CD14-positive monocyte (primary cell): Measurements from ENCODE around the gene ACSM4. TPM values are rescaled to one million over a fixed set of nuclear protein-coding genes. Genes with fewer than 3 reads are reported as not detected.

Source experiments
- DNase-seq, 3 donors: peaks; one replicate each; pipeline ENCODE4 v3.0.0-alpha.2; 2011 to 2022
- H2AFZ ChIP-seq: 2 replicates; pipeline ENCODE4 v1.6.0; 2012; ENCODE audit warnings: mild to moderate bottlenecking, low read depth, low read length, inconsistent platforms; ENCODE audit not compliant: insufficient read depth, poor library complexity, severe bottlenecking
- H3K27ac ChIP-seq, 2 donors: 1 replicate in 1 of 2; 2 replicates in 1 of 2; pipeline ENCODE4 v1.5.1; 2012 to 2013; ENCODE audit warnings: low read length in 2 of 2, control low read depth in 1 of 2, inconsistent platforms in 1 of 2, low read depth in 1 of 2, mild to moderate bottlenecking in 1 of 2
- H3K27me3 ChIP-seq, 2 donors: one replicate each; pipeline versions ENCODE4 v1.6.0 to v1.6.1; 2011 to 2013; ENCODE audit warnings: low read length in 2 of 2; ENCODE audit not compliant: control insufficient read depth in 2 of 2, insufficient read depth in 2 of 2
- H3K36me3 ChIP-seq, 2 donors: replicated peaks in 1 of 2; 1 replicate in 1 of 2; 2 replicates in 1 of 2; pipeline versions ENCODE4 v1.5.1 to v1.6.1; 2012 to 2013; ENCODE audit warnings: low read length in 2 of 2, control low read depth in 1 of 2, inconsistent platforms in 1 of 2, mild to moderate bottlenecking in 1 of 2; ENCODE audit not compliant: insufficient read depth in 2 of 2, control insufficient read depth in 1 of 2
- H3K4me1 ChIP-seq, 2 donors: 1 replicate in 1 of 2; 2 replicates in 1 of 2; pipeline versions ENCODE4 v1.5.1 to v1.6.1; 2012 to 2013; ENCODE audit warnings: low read length in 2 of 2, control low read depth in 1 of 2, inconsistent platforms in 1 of 2, mild to moderate bottlenecking in 1 of 2, moderate library complexity in 1 of 2; ENCODE audit not compliant: insufficient read depth in 2 of 2, control insufficient read depth in 1 of 2
- H3K4me2 ChIP-seq: replicated peaks from 2 replicates; pipeline ENCODE3; 2012; ENCODE audit warnings: low read length, moderate library complexity, mild to moderate bottlenecking; ENCODE audit not compliant: poor library complexity, severe bottlenecking; ENCODE audit errors: extremely low read depth
- H3K4me3 ChIP-seq, 3 experiments: fragments of 200-600 bp in 1 of 3; sonication (generic) in 1 of 3; replicated peaks in 1 of 3; 1 replicate in 2 of 3; 2 replicates in 1 of 3; pipeline ENCODE4 v1.5.1; 2011 to 2013; ENCODE audit warnings: low read length in 3 of 3, mild to moderate bottlenecking in 3 of 3, control low read depth in 2 of 3, low read depth in 2 of 3, inconsistent platforms in 1 of 3, moderate library complexity in 1 of 3
- H3K79me2 ChIP-seq: 2 replicates; pipeline ENCODE4 v1.6.0; 2012; ENCODE audit warnings: mild to moderate bottlenecking, control low read depth, inconsistent platforms, low read length, moderate library complexity; ENCODE audit not compliant: insufficient read depth
- H3K9ac ChIP-seq: 2 replicates; pipeline ENCODE4 v1.6.0; 2017; ENCODE audit warnings: low read length, mild to moderate bottlenecking; ENCODE audit not compliant: insufficient read depth, poor library complexity, severe bottlenecking
- H3K9me3 ChIP-seq, 2 donors: replicated peaks in 1 of 2; 1 replicate in 1 of 2; 2 replicates in 1 of 2; pipeline versions ENCODE4 v1.5.1 to v1.6.1; 2012 to 2013; ENCODE audit warnings: low read length in 2 of 2, control low read depth in 1 of 2; ENCODE audit not compliant: control insufficient read depth in 1 of 2, insufficient read depth in 1 of 2
- H4K20me1 ChIP-seq: 2 replicates; pipeline ENCODE4 v1.6.0; 2012; ENCODE audit warnings: mild to moderate bottlenecking, low read length, control low read depth, moderate library complexity; ENCODE audit not compliant: insufficient read depth
- H3K27ac Mint-ChIP-seq, 7 donors: one replicate each; pipeline ENCODE4 v1.8.0; 2020; ENCODE audit warnings: mild to moderate bottlenecking in 7 of 7, mixed read lengths in 7 of 7, moderate library complexity in 6 of 7, inconsistent platforms in 2 of 7
- H3K27me3 Mint-ChIP-seq, 3 donors: one replicate each; pipeline ENCODE4 v1.8.0; 2021 to 2022; ENCODE audit warnings: low read depth in 3 of 3, mild to moderate bottlenecking in 3 of 3, mixed read lengths in 3 of 3, moderate library complexity in 3 of 3, inconsistent platforms in 1 of 3
- H3K36me3 Mint-ChIP-seq, 2 donors: one replicate each; pipeline ENCODE4 v1.8.0; 2020; ENCODE audit warnings: mixed read lengths in 2 of 2, inconsistent platforms in 1 of 2, mild to moderate bottlenecking in 1 of 2
- H3K4me1 Mint-ChIP-seq: one replicate; pipeline ENCODE4 v1.8.0; 2020; ENCODE audit warnings: mild to moderate bottlenecking, mixed read lengths
- H3K4me3 Mint-ChIP-seq, 2 donors: one replicate each; pipeline ENCODE4 v1.8.0; 2020; ENCODE audit warnings: mild to moderate bottlenecking in 2 of 2, mixed read lengths in 2 of 2, moderate library complexity in 1 of 2
- H3K9me3 Mint-ChIP-seq, 7 donors: one replicate each; pipeline ENCODE4 v1.8.0; 2020 to 2022; ENCODE audit warnings: mixed read lengths in 7 of 7, mild to moderate bottlenecking in 6 of 7, moderate library complexity in 6 of 7, inconsistent platforms in 2 of 7
- CTCF ChIP-seq: fragments of 200-600 bp; IDR thresholded peaks from one replicate; pipeline ENCODE4 v1.8.0; 2022; ENCODE audit warnings: antibody characterized with exemption, mild to moderate bottlenecking
- WGBS: methylation state at CpG from one replicate; pipeline ENCODE4 v1.1.5; 2013; ENCODE audit warnings: missing lambda C conversion rate; ENCODE audit not compliant: insufficient coverage; 5-methylcytosine and 5-hydroxymethylcytosine counted together
- intact Hi-C, 2 donors: fragments of 100-400 bp; cut with micrococcal nuclease; formaldehyde crosslinking; loops; one replicate each; pipeline versions ENCODE4 v1.15.0 to v1.15.1; 2023
- polyA plus RNA-seq, 3 donors: library from polyadenylated mRNA; depleted of rRNA in 1 of 3; unstranded in 2 of 3; stranded (reverse) in 1 of 3; fragments of 300-500 nt in 2 of 3; fragments of >200 nt in 1 of 3; fragmentation: Illumina TruSeq in 2 of 3; gene quantifications; 1 replicate in 2 of 3; 2 replicates in 1 of 3; pipeline ENCODE4 v1.2.3, GENCODE V29; 2012 to 2021

ACSM4 gene
- polyA plus RNA-seq, 3 donors: not detected

- WGBS: no CpG with 5 or more reads among the region's 2 CpGs
- H3K4me1 Mint-ChIP-seq: peaks cover 9% of the 10 kb centered on the region
- H3K27me3 Mint-ChIP-seq: no peaks in the 10 kb centered on the region
- Histone ChIP-seq H3K4me1 (peaks cover 6% of the 10 kb centered on the region in 2 donors), H3K36me3 (no peaks in the 10 kb centered on the region), H3K9ac (no peak overlapping the region), H3K4me2 (no peak overlapping the region), H3K9me3 (no peaks in the 10 kb centered on the region), H3K27ac (no peak overlapping the region), H3K27me3 (no peaks in the 10 kb centered on the region), H3K4me3 (no peak overlapping the region), H4K20me1 (no peaks in the 10 kb centered on the region), H2AFZ (no peak overlapping the region), H3K79me2 (no peaks in the 10 kb centered on the region)
- H3K4me3 Mint-ChIP-seq: no peak overlapping the region
- no peak for TF ChIP-seq CTCF
- no peaks in the 10 kb centered on the region for H3K9me3 Mint-ChIP-seq
- intact Hi-C loops: no loop called here
- DNase-seq: no peak
- H3K36me3 Mint-ChIP-seq: no peaks in the 10 kb centered on the region
- H3K27ac Mint-ChIP-seq: no peak overlapping the region
These were observed 47.3 kb downstream of the ACSM4 start for GRCh38 chr12:7351177-7351576.

GRCh38 chr12:7352661-7353060 is 48.8 kb downstream of the ACSM4 start:
- no peak overlapping the region for H3K27ac Mint-ChIP-seq
- Histone ChIP-seq H3K36me3 (no peaks in the 10 kb centered on the region), H2AFZ (no peak overlapping the region), H3K79me2 (no peaks in the 10 kb centered on the region), H3K27me3 (peaks cover 0 to 2% of the 10 kb centered on the region in 2 donors), H3K9ac (no peak overlapping the region), H3K27ac (no peak overlapping the region), H3K4me1 (no peaks in the 10 kb centered on the region), H4K20me1 (no peaks in the 10 kb centered on the region), H3K9me3 (no peaks in the 10 kb centered on the region), H3K4me2 (no peak overlapping the region), H3K4me3 (no peak overlapping the region)
- no peak for DNase-seq
- no peaks in the 10 kb centered on the region for H3K4me1 Mint-ChIP-seq
- no peak for TF ChIP-seq CTCF
- no peaks in the 10 kb centered on the region for H3K9me3 Mint-ChIP-seq
- H3K4me3 Mint-ChIP-seq: no peak overlapping the region
- H3K36me3 Mint-ChIP-seq: no peaks in the 10 kb centered on the region
- no peaks in the 10 kb centered on the region for H3K27me3 Mint-ChIP-seq
- intact Hi-C loops: no loop called here
